Panc1 (cell line): Measurements from ENCODE around the gene CNTN5. TPM values are rescaled to one million over a fixed set of nuclear protein-coding genes. Genes with fewer than 3 reads are reported as not detected.

Experiments
- ATAC-seq: fragments of 200-7000 bp; cut with Tn5 transposase; 2 replicates; pipeline ENCODE4 v1.9.1; 2020; ENCODE audit warnings: mild to moderate bottlenecking, moderate library complexity
- BruUV-seq: library from RNA; stranded (reverse); fragments of 400-500 nt; replicated peaks from 2 replicates; lab custom pipeline; 2021; lab: Mats Ljungman, UMichigan
- CTCF ChIA-PET: fragments of 300-600 bp; sonication (Branson Sonifier 250); formaldehyde crosslinking; loops from one replicate; lab custom pipeline; 2022; ENCODE audit warnings: antibody characterized with exemption; lab: Charles Lee
- POLR2A ChIA-PET: fragments of 300-600 bp; sonication (Branson Sonifier 250); formaldehyde crosslinking; loops from one replicate; lab custom pipeline; 2022; ENCODE audit warnings: antibody characterized with exemption; lab: Charles Lee
- DNase-seq: peaks from one replicate; pipeline ENCODE4 v3.0.0-alpha.2; 2010; ENCODE audit warnings: low read depth, low spot score
- H3K27ac ChIP-seq: 2 replicates; pipeline ENCODE4 v1.5.1; 2011; ENCODE audit warnings: mild to moderate bottlenecking, low read length, inconsistent platforms
- H3K27me3 ChIP-seq: fragments of 200-500 bp; sonication (Bioruptor generic); 2 replicates; pipeline ENCODE4 v1.6.0; 2014; ENCODE audit warnings: low read length, inconsistent platforms; ENCODE audit not compliant: control insufficient read depth, insufficient read depth
- H3K36me3 ChIP-seq: fragments of 200-500 bp; sonication (Bioruptor generic); 2 replicates; pipeline ENCODE4 v1.5.1; 2014; ENCODE audit warnings: inconsistent platforms, mild to moderate bottlenecking, low read length, moderate library complexity; ENCODE audit not compliant: control insufficient read depth, insufficient read depth
- H3K4me1 ChIP-seq: 2 replicates; pipeline ENCODE4 v1.5.1; 2011; ENCODE audit warnings: inconsistent platforms, mild to moderate bottlenecking, low read length, moderate library complexity; ENCODE audit not compliant: control insufficient read depth, insufficient read depth
- H3K4me3 ChIP-seq, 2 experiments: 2 replicates each; pipeline ENCODE4 v1.5.1; 2011 to 2012; ENCODE audit warnings: low read depth in 2 of 2, low read length in 2 of 2, mild to moderate bottlenecking in 2 of 2, inconsistent platforms in 1 of 2, moderate library complexity in 1 of 2
- H3K9me3 ChIP-seq: fragments of 200-500 bp; sonication (Bioruptor generic); 2 replicates; pipeline ENCODE4 v1.5.1; 2014; ENCODE audit warnings: low read depth, mild to moderate bottlenecking, inconsistent platforms, low read length, moderate library complexity; ENCODE audit not compliant: control insufficient read depth, insufficient read depth
- CTCF ChIP-seq: fragments of 450-650 bp; IDR thresholded peaks from 2 replicates; pipeline ENCODE4 v1.5.1; 2017; ENCODE audit warnings: mild to moderate bottlenecking
- POLR2AphosphoS5 ChIP-seq: IDR thresholded peaks from 2 replicates; pipeline ENCODE4 v1.6.1; 2012; ENCODE audit warnings: mild to moderate bottlenecking, low read depth, low read length, moderate library complexity
- REST ChIP-seq, 2 experiments: IDR thresholded peaks; 2 replicates each; pipeline ENCODE4 v1.6.1; 2011 to 2012; ENCODE audit warnings: low read depth in 2 of 2, control low read depth in 1 of 2, low read length in 1 of 2, mild to moderate bottlenecking in 1 of 2, moderate library complexity in 1 of 2; ENCODE audit not compliant: insufficient read depth in 1 of 2
- SIN3A ChIP-seq: IDR thresholded peaks from 2 replicates; pipeline ENCODE4 v1.6.1; 2012; ENCODE audit warnings: low read depth, mild to moderate bottlenecking, low read length, moderate library complexity, borderline replicate concordance; ENCODE audit not compliant: insufficient read depth
- TCF7L2 ChIP-seq: IDR thresholded peaks from 2 replicates; pipeline ENCODE4 v1.6.1; 2011; ENCODE audit warnings: mild to moderate bottlenecking, low read depth, low read length, inconsistent platforms
- in situ Hi-C: cut with HindIII; loops from 2 replicates; pipeline ENCODE4 v1.10.0; 2016; ENCODE audit warnings: low sequenced_read_pairs, low pct_unique_long_range_greater_than_20kb
- intact Hi-C: fragments of 100-400 bp; cut with micrococcal nuclease; formaldehyde crosslinking; loops from one replicate; pipeline ENCODE4 v1.10.0; 2022; ENCODE audit not compliant: unreplicated experiment
- total RNA-seq: library from RNA; stranded (reverse); gene quantifications from one replicate; pipeline ENCODE4 v1.2.1, GENCODE V29; 2021; ENCODE audit not compliant: unreplicated experiment

The CNTN5 gene
- total RNA-seq, 1 experiment from 2014 or later = not detected

- in situ Hi-C loops (no loop called here), intact Hi-C loops (no loop called here)
- Histone ChIP-seq H3K4me1 (no peaks in the 10 kb centered on the region), H3K27me3 (no peaks in the 10 kb centered on the region), H3K27ac (no peak overlapping the region), H3K36me3 (no peaks in the 10 kb centered on the region), H3K9me3 (no peaks in the 10 kb centered on the region), H3K4me3 (no peak overlapping the region)
- POLR2A ChIA-PET = no interaction called here
- DNase-seq (no peak), ATAC-seq (no peak)
- CTCF ChIA-PET = no interaction called here
- TF ChIP-seq TCF7L2 (no peak), POLR2AphosphoS5 (no peak), CTCF (no peak), REST (IDR thresholded peaks at IDR 0.05; ENCODE audit: insufficient read depth in 1 of 2, low read depth in 2 of 2, low read length in 1 of 2) (no peak), SIN3A (no peak)
- no TSS peak for BruUV-seq
Measured at GRCh38 chr11:100163471-100163870, 1142.7 kb downstream of the CNTN5 start.

GRCh38 chr11:100174881-100175280 lies 1154.1 kb downstream of the CNTN5 start:
- Histone ChIP-seq H3K27ac (no peak overlapping the region), H3K27me3 (no peaks in the 10 kb centered on the region), H3K4me1 (no peaks in the 10 kb centered on the region), H3K9me3 (0 out of 2 replicates have a peak, but pooled peaks cover 2% of the 10 kb centered on the region), H3K36me3 (no peaks in the 10 kb centered on the region), H3K4me3 (no peak overlapping the region)
- TF ChIP-seq CTCF (no peak), REST (IDR thresholded peaks at IDR 0.05; ENCODE audit: insufficient read depth in 1 of 2, low read depth in 2 of 2, low read length in 1 of 2) (no peak), SIN3A (no peak), POLR2AphosphoS5 (no peak), TCF7L2 (no peak)
- in situ Hi-C loops = no loop called here
- no TSS peak for BruUV-seq
- ChIA-PET CTCF (no interaction called here), POLR2A (no interaction called here)
- DNase-seq (no peak), ATAC-seq (no peak)
- intact Hi-C loops = no loop called here
